Hypothalamus (tissue), 51 donors: ENCODE results near the gene TNPO3.
"Not testable (repeated sequence)": the region's sequence is repeated elsewhere in the genome, so short reads cannot be mapped to it uniquely, and the experiment has no call there.

Experiments used
- DNase-seq, 51 donors: peaks; one replicate each; lab custom pipeline; 2025; lab: John Stamatoyannopoulos, UW

Gene TNPO3

DNA sequence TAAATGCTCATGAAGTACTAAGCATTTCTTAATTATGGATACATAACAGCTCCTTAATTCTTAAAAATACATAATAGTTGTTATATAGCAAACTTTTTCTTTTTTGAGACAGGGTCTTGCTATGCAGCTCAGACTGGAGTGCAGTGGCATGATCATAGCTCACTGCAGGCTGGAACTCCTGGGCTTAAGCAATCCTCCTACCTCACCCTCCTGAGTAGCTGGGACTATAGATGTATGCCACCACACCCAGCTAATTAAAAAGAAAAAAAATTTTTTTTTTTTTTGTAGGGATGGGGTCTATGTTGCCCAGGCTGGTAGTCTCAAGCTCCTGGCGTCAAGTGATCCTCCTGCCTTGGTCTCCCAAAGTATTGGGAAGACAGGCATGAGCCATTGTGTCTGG is 86.3 kb downstream of the TNPO3 start:
- no peak for DNase-seq

DNA sequence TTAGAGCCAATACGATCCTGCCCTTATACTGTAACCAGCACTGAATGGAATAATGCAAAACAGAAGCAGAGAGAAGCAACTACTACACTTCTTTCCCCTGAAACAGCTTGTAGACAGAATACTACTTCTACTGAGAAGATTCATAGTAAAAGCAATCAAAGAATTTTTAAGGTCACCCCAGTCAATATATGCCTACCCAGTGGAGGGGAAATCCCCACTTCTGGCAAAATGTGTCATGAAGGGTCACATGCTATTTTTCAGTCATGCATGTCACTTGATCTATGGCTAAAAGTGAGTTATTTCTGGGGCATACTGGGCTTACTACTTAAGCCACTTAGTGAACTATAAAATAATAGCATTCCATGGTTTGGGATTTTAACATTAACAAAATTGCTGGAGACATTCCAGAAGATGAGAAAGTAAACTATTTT is 91.6 kb downstream of the TNPO3 start:
- no peak for DNase-seq

DNA sequence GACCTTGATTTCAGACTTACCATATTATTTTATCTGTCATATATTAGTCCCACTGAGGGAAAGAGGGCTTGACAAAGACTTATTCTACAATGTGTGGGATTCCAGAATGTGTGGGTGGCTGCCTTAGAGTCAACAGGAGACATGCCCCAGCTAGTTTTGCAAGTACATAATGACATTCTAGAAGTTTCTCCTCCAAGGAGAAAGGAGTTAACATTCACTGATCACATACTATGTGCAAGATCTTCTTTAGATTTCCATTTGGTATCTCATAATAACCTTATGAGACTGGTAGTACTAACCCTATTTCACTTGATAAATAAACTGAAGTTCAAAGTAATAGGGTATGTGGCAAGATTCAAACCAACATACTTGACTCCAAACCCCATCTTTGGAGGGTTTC is 92.0 kb downstream of the TNPO3 start:
- no peak for DNase-seq

DNA sequence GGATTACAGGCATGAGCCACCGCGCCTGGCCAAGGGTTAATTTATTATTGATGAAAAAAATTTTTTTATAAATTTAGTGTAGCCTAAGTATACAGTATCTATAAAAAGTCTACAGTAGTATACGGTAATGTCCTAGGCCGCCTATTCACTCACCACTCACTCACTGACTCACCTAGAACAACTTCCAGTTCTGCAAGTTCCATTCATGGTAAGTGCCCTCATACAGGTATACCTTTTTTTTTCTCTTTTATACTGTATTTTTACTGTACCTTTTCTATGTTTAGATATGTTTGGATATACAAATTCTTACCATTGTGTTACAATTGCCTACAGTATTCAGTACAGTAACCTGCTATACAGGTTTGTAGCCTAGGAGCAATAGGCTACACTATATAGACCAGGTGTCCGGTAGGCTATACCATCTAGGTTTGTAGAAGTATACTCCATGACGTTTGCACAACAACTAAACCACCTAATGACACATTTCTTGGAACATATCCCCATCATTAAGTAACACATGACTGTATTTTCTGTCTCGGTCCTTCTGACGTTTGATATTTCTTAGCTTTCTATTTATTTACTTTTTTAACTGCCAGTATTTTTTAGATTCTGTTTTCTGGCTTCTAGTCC is 93.8 kb downstream of the TNPO3 start:
- DNase-seq, result no peak

DNA sequence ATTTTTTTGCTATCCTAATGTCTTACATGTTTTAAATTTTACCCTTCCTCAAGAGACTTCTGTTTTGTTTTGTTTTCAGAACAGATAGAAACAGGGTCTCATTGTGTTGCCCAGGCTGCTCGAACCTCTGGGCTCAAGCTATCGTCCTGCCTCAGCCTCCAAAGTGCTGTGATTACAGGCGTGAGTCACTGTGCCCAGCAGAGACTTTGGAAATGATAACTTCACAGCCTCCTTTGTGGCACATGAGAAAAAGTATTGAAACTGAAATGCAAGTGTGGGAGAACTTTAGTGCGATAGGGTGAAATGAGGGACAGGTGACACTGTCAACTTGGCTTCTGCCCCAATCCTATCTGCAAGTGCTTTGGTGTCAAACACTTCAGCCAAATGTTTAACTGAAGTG is 95.6 kb downstream of the TNPO3 start:
- DNase-seq, result no peak

DNA sequence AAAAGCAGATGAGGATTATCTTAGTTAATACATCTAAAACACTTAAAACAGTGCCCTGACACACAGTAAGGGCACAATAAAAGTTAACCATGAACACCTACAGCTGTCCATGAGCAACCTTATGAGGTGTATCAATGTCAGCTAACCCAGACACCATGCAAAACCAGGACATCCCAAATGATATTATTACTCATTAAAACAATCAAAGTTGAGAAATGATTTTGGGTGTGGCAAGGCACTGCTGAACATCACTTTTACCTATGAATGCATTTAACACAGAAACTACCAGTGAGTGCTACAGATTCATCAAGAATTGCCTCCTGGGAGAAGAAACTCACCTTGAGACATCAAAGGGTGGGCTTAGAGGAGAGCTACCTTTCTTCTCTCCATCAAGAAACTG is 98.9 kb downstream of the TNPO3 start:
- no peak for DNase-seq

DNA sequence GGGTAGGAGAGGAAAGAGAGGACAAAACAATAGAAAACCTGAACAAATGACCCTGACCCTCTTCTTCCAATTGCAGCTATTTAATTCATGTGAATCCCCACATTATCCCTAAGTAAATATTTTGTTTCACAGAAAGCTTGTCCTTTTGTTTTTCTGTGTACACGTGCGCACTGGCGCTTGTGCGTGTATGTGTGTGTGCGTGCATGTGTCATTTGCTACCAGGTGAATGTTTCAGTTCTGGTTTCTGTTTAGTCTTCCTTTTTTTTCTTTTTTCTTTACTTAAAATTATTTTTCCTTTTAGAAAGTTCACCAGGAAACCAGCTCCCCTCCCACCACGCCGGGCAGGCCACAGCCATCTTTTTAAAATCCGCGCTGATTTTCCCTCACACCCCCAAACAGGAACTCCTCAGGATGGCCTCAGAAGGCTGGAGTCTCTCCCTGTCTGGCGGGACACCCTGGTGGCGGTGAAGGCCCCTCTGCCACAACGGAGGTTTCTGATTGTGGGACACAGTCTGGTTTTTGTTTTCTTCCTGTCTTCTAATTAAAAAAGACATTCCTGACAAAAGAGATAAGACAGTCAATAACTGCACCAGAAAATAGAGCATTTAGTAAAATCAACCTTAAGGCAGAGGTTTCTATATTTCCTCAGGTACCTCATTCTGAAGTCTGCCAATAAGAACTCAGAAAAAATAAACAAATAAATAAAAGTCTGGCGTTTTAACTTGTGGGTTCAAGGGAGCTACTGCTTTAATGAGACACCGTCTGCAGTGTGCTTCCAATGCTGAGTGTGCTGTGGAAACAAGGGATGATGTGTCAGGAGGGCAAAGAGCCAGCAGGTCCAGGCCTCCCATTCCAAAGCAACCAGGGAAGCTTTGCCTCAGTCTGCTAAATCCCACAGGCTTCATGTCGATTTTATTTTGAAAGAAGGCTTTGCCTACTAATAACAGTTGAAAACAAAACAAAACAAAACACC is 99.8 kb downstream of the TNPO3 start:
- peak in 4 of 51 donors; percentile 12 to 38 (median 28) for DNase-seq

DNA sequence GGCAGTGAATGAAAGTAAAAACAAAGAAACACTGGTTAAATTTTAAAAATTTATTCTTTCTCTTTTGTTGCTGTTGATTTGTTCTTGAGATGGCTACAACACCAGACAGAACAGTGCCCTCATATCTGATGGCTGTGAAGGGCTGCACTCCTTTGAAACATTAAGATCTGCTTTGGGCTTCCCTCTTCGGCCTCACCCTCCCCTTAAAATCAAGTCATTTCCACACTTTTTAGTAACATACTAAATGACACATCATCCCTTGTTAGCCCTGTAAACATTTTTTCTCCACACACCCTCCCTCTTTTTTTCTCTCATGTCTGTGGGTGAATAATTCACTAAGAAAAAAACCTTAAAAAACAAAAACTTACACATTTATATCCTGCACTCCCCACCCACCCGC is 100.8 kb downstream of the TNPO3 start:
- DNase-seq, result no peak

DNA sequence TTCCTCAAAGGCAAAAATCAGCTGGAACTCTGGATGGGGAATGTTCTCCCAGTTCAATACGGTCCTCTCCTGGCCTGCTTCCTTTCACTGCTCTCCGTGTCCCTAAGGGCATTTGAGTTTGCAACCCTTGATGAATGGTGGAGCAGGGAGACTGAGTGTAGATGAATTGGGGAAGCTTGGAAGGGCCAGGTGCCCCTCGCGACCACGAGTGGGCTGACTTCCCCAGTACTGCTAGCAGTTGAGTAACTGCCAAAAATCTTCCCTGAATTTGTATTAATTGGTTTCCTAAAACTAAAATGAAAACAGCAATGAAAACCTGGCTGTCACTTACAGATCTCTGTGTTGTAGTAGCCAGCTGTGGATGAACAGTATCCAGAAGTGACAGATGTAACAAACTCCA is 103.6 kb downstream of the TNPO3 start:
- no peak for DNase-seq

DNA sequence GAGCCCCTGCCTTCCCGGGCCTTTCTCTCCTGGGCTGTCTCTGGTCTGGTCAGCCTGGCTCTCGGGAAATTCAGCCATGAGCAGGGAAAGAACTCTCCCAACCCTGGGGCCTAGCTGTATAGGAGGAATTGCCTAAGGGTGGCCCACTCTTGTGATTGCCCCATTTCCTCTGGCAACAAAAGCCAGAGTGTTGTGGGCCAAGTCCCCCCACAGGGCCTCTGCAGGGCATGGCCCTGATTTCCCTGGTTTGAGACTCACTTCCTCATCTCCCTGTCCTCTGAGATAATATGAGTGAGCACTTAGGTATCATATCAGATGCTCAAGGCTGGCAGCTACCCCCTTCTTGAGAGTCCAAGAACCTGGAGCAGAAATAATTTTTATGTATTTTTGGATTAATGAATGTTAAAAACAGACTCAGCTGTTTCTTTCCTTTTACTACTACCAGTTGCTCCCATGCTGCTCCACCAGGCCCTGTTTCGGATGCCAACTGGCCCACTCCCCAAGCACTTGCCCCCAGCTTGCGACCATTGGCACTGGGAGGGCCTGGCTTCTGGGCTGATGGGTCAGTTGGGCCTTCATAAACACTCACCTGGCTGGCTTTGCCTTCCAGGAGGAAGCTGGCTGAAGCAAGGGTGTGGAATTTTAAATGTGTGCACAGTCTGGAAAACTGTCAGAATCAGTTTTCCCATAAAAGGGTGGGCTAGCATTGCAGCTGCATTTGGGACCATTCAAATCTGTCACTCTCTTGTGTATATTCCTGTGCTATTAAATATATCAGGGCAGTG is 105.7 kb downstream of the TNPO3 start:
- peak in 2 of 51 donors; percentile 8 to 32 for DNase-seq

DNA sequence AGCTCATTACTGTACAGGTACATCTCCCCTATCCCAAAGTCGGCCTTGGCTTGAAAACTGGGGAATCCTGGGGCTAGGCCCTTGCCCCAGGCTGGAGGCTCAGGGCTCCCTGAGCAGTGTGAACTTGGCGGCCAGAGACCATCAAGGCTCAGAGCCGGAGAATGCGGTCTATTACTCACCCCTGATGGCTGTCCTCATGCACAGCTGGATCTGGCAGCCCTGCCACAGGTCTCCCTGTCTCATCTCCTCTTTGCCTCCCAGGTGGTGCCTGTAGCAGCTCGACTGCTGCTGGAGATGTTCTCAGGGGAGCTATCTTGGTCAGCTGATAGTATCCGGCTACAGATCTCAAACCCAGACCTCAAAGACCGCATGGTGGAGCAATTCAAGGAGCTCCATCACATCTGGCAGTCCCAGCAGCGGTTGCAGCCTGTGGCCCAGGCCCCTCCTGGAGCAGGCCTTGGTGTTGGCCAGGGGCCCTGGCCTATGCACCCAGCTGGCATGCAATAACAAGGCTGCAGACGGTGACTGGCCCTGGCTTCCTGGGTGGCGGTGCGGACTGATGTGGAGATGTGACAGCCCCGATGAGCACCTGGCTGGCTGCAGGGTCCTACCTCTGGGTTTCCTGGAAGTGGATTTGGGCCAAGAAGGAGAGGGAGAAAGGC is 106.5 kb downstream of the TNPO3 start:
- no peak for DNase-seq

DNA sequence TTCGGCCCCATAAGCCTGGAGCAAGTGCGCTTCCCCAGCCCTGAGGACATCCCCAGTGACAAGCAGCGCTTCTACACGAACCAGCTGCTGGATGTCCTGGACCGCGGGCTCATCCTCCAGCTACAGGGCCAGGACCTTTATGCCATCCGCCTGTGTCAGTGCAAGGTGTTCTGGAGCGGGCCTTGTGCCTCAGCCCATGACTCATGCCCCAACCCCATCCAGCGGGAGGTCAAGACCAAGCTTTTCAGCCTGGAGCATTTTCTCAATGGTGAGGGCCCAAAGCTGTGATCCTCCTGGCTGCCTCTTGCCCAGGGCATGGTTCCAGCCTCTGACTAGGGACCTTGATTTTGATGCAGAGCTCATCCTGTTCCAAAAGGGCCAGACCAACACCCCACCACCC is 107.1 kb downstream of the TNPO3 start:
- no peak for DNase-seq

DNA sequence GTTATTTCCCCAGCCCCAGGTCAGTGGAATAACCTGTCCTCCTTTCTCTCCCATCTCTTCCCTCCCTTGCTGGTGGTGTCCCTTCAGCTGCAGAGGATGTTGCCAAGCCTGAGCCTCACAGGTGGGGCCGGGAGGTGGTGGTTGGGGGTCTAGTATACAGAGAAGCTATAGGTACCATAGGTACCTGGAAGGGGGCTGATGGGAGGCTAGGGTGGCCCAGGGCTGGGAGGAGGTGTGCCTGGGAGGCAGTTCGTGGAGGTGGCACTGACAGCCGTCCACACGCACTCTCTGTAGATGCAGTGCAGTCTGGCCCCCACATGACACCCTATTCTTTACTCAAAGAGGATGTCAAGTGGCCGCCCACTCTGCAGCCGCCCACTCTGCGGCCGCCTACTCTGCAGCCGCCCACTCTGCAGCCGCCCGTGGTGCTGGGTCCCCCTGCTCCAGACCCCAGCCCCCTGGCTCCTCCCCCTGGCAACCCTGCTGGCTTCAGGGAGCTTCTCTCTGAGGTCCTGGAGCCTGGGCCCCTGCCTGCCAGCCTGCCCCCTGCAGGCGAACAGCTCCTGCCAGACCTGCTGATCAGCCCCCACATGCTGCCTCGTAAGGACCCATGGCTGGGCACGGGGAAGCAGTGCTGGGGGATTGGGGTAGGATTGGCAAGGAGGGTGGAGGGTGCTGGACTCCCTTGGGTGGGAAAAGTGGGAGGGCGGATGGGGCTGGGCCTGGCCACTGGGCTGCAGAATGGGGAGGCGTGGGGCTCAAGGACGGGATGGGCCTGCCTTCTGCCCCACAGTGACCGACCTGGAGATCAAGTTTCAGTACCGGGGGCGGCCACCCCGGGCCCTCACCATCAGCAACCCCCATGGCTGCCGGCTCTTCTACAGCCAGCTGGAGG is 107.7 kb downstream of the TNPO3 start:
- DNase-seq, result no peak

DNA sequence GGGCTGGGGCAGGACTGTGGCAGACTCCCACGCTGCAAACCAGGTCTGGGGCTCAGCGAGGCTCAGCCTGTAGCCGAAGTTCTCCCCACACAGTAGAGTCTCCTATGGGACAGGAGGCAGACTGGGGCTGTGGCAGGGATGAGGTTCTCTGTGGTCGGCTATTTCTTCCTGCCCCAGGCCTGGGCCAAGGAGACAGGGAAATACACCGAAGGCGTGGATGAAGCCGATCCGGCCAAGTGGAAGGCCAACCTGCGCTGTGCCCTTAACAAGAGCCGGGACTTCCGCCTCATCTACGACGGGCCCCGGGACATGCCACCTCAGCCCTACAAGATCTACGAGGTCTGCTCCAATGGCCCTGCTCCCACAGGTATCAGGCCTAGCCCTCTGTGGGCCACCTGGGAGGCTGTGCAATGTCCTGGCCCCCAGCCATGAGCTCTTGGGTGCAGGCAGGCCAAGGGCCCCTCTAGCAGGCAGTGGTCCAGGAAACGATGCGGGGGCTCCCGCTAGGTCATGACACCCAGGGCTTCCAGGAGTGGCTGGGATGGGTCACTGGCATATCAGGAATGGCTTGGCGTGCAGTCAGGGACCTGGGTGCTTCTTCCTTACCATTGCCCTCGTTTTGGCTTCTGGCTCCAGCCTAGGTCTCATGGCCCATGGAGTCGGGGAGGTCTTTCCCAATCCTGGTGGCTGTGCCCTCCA is 109.1 kb downstream of the TNPO3 start:
- no peak for DNase-seq

DNA sequence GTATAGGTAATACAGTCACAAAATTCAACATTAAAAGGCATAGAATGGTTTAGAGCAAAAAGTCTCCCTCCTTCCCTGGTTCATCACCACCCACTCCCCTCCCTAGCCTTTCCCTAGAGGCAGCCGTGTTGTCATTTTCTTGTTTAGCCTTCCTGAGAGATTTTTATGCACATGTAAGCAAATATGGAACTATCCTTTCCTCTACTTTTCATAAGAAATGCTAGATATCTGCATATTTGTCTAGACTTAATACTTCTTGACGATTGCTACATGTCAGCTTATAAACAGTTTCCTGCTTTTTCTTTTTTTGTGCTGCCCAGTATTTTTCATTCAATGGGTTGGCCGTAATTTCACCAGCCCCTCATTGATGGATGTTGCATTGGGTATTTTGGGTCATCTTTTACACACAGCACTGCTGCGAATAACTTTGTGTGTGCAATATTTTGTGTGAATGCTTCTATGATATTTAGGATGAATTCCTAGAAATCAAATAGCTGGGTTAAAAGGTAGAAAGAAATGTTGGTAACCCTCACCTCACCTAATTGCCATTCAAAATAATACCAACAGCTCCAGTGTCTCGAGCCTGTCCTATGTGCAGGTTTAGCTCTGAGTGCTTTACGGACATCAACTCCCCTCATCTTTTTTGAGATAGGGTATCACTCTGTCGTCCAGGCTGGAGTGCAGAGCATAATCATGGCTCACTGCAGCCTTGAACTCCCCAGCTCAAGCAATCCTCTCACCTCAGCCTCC is 110.2 kb downstream of the TNPO3 start:
- no peak for DNase-seq

DNA sequence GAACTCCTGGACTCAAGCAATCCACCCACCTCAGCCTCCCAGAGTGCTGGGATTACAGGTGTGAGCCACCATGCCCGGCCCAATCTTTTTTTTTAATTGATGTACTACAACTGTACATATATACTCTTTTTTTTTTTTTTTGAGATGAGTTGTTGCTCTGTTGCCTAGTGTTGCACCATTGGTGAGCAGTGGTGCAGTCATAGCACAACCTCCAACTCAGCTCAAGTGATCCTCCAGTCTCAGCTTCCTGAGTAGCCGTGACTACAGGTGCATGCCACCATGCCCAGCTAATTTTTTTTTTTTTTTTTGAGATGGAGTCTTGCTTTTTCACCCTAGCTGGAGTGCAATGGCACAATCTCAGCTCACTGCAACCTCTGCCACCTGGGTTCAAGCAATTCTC is 111.7 kb downstream of the TNPO3 start:
- DNase-seq, result not testable (repeated sequence)

DNA sequence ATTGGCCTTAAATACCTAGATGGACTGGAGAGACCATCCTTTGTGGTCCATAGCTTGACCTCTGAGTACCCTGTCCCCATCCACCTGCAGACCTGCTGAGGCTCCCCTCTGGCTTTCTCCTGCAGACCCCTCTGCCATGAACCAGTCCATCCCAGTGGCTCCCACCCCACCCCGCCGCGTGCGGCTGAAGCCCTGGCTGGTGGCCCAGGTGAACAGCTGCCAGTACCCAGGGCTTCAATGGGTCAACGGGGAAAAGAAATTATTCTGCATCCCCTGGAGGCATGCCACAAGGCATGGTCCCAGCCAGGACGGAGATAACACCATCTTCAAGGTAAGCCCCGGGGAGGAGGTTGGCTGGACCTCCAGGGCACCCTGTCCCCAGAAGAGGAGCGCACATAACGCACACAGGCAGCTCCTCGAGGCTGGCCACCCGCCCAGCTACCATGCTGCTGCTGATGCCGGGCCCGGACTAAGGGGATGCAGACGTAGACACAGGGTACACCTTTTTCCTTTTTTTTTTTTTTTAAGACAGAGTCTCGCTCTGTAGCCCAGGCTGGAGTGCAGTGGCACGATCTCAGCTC is 112.9 kb downstream of the TNPO3 start:
- DNase-seq, result no peak

DNA sequence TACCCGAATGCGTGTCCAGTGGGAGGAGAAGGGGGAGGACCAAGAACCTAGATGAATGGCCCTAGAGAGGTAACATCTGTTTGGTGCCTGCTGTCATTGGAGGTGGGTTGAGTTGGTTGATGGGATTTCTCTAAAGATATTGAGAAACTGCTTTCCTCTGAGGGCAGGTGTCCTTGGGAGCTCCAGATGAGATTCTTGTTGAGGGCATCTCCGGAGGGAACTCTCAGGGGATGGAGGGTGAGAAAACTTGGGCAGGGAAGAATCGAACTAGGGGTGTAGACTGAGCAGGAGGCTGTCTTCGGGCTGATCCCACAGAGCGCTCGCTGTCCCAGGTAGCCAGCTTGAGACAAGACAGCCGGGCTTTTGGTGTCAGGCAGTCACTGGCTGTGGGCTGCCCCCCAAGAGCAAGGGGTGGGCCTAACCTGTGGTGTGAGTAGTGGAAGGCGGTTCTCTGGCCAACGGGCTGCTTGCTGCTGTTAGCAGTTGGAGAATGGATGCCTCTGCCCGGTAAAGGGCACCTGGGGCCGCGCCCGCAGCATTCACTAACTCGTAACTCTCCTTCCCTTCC is 113.5 kb downstream of the TNPO3 start:
- DNase-seq, result no peak
